ENCODE data around the gene ATP10A.
"Not testable (repeated sequence)": the region's sequence is repeated elsewhere in the genome, so short reads cannot be mapped to it uniquely, and the experiment has no call there.

Gene ATP10A

DNA sequence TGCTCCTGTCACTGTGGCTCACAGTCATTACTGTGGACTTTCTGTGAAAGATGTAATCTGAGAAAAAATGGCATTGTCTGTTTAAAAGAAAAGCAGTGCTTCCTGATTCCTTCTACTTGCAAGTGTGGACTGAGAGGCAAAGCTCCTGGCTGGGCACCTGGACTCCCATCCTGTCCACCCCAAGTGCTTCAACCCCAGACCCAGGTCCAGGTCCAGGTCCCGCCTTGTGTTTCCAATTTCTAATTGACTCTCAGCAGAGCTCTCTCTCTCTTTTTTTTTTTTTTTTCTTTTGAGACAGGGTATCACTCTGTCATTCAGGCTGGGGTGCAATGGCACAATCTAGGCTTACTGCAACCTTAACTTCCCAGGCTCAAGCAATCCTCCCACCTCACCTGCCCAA, 94.9 kb downstream of the ATP10A start:
- DNase-seq, result no peak

GRCh38 chr15:25767356-25768151, 95.6 kb downstream of the ATP10A start:
- DNase-seq, result no peak

GRCh38 chr15:25766417-25766816, 96.7 kb downstream of the ATP10A start:
- DNase-seq, result no peak

GRCh38 chr15:25764980-25765735, 98.0 kb downstream of the ATP10A start:
- DNase-seq, result no peak

GRCh38 chr15:25763954-25764353, 99.2 kb downstream of the ATP10A start:
- DNase-seq, result no peak

DNA sequence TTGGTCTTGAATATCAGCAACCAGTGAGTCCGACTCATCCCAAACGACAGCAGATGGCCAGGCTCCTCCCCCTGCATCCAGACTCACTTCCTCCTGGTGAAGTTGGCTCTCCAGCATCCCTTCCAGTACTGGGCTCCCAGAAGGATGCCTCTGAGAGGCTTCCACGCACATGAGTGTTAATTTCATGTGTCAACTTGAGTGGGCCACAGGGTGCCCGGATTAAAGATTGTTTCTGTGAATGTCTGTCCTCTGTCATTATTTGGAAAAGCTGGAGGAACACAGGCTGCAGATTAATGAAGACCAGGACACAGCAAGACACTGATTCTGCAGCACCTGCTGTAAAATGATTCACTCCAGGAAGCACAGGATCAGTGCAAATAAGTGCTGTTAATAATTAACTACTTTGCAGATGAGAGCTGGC, 99.8 kb downstream of the ATP10A start:
- peak; percentile 29 for DNase-seq

GRCh38 chr15:25761971-25762662, 101.0 kb downstream of the ATP10A start:
- DNase-seq, result no peak

DNA sequence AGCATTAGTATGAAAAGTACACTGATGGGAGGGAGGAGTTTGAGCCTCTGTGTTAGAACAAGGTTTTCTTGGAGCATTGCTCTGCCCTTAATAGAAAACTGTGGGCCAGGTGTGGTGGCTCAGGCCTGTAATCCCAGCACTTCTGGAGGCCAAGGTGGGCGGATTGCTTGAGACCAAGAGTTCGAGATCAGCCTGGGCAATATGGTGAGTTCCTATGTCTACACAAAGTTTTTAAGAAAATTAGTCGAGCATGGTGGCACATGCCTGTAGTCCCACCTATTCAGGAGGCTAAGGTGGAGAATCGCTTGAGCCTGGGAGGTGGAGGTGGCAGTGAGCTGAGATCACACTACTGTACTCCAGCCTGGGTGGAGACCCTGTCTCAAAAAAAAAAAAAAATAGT, 103.7 kb downstream of the ATP10A start:
- DNase-seq, result no peak

GRCh38 chr15:25758612-25759011, 104.5 kb downstream of the ATP10A start:
- not testable (repeated sequence) for DNase-seq

DNA sequence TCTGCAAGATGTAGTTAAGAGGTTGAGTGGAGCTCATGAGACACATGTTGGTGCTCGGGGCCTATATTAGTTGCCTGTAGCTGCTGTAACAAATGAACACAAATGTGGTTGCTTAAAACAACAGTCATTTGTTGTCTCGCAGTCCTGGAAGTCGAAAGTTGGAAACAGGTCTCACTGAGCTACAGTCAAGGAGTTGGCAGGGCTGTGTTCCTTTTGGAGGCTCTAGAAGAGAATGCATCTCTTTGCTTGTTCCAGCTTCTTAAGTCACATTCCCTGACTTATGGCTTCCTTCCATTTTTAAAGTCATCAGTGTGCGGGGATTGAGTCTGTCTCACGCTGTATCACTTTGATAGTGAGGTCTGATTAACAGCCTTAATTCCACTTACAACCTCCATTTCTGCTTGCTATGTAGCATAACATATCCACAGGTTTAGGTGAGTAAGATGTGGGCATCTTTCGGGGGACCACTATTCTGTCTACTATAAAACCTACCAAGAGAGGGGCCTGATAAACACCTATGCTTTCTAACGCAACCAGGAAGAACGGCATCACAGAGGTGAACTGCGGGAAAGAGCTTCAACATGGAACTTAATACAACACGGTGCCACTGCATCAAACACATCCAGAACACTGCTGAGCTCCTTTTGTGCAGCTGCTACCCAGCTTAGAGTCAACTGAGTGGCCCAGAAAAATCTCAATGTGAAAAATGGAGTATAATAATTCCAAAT, 119.4 kb downstream of the ATP10A start:
- no peak for DNase-seq

- DNase-seq, result no peak
Measured at GRCh38 chr15:25742776-25743547, 120.2 kb downstream of the ATP10A start.

DNA sequence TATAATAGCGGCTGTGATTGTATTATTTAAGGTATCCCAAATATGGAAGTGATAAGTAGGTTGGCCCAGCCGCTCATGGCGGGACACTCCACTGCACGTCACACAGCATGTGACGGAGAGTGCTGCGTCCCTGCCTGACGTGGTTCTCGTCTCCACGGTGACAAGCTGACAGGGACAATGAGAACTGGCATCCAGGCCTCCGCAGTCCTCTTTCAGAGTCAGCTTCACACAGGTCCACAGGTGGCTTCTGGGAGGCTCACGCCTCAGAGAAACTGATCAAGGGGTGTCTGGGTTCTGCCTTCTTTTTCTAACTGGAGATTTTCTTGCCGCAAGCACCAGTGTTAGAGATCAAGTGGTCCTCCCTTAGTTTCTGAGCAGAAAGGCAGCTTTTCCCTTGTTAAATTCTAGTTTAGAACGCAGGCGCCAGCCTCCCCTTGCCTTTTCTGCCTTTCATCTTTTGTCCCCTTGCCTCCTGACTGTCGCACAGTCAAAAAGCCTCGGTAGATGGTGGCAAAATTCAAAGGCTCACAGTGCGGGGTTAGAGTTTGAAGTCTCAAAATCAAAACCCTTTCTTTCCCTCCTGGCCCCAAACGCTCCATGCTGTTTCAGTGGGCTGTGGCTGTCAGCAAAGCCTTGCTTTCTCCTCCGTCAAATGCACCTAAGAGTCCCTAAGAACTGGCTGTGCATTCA, 120.9 kb downstream of the ATP10A start:
- DNase-seq, result no peak

GRCh38 chr15:25741256-25741580, 121.9 kb downstream of the ATP10A start:
- no peak for DNase-seq

- DNase-seq, result no peak
Measured at GRCh38 chr15:25740383-25741255, 122.5 kb downstream of the ATP10A start.

- peak; percentile 2 for DNase-seq
Measured at GRCh38 chr15:25739687-25740121, 123.4 kb downstream of the ATP10A start.

GRCh38 chr15:25738171-25738965, 124.8 kb downstream of the ATP10A start:
- DNase-seq, result peak; percentile 27

DNA sequence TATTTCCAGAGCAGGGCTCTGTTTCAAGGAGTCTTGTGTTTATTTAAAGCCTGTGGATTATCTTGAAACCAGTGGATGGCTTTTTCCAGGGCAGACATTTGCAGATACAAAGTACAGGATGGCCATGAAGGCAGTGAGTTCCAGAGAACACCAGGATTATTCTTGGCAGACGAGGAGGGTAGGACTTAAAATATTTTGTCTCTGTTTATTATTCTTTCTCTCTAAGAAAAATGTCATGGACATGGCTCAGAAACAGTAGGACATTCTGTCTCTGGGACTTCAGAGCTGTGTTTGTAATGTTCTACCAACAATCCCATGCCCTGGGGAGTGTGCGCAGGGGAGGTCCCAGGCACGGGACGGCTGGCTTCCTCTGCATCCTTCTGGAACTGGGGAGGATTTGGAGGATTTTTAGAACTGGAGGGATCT, 125.9 kb downstream of the ATP10A start:
- no peak for DNase-seq

GRCh38 chr15:25736461-25736860, 126.7 kb downstream of the ATP10A start:
- DNase-seq, result no peak

- no peak for DNase-seq
Measured at GRCh38 chr15:25735550-25736384, 127.4 kb downstream of the ATP10A start.
